ENCODE data around the gene TNFRSF9. TPM values are rescaled to one million over a fixed set of nuclear protein-coding genes. Genes with fewer than 3 reads are reported as not detected.

The TNFRSF9 gene
- total RNA-seq, 1 experiment from 2014 or later: 0.23 TPM

DNA sequence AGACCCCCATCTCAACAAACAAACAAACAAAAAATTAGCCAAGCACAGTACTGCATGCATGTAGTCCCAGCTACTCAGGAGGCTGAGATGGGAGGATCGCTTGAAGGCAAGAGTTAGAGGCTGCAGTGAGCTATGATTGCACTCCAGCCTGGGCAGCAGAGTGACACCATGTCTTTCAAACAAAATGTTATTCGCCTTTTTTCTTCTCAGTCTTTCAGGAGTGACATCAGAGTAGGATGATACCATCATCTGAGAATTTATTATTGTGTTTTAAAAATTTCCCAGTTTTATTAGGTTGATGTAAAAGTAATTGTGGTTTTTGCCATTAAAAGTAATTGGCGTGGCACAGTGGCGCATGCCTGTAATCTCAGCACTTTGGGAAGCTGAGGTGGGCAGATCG lies 31.6 kb upstream of the TNFRSF9 start:
- no peak overlapping the region for H3K4me3 ChIP-seq (ENCODE audit: low read depth in 2 of 2, low read length in 2 of 2)
- intact Hi-C loops (cut with micrococcal nuclease; ENCODE audit: unreplicated experiment): no loop called here
- TF ChIP-seq CTCF (IDR thresholded peaks at IDR 0.05) (no peak), REST (IDR thresholded peaks at IDR 0.05; ENCODE audit: insufficient read depth in 1 of 2, low read depth in 2 of 2, low read length in 1 of 2) (no peak), POLR2AphosphoS5 (IDR thresholded peaks at IDR 0.05; ENCODE audit: low read depth, low read length) (no peak), TCF7L2 (IDR thresholded peaks at IDR 0.05; ENCODE audit: low read depth, low read length) (no peak), SIN3A (IDR thresholded peaks at IDR 0.05; ENCODE audit: borderline replicate concordance, insufficient read depth, low read depth, low read length) (no peak)
- no TSS peak for BruUV-seq (replicated peaks)
- CTCF ChIA-PET: interaction anchor here (0.6 kb wide), 1 partner anchor 232 kb away, joined by 6 read pairs; no protein-coding TSS in a partner anchor
- DNase-seq (ENCODE audit: low read depth, low spot score) (no peak), ATAC-seq (no peak)
- H3K27me3 ChIP-seq (ENCODE audit: control insufficient read depth, insufficient read depth, low read length): no peaks in the 10 kb centered on the region
- no peak overlapping the region for H3K27ac ChIP-seq (ENCODE audit: low read length)
- H3K9me3 ChIP-seq (ENCODE audit: control insufficient read depth, insufficient read depth, low read depth, low read length): no peaks in the 10 kb centered on the region
- in situ Hi-C loops (cut with HindIII; ENCODE audit: low pct_unique_long_range_greater_than_20kb, low sequenced_read_pairs): no loop called here
- peaks cover 23% of the 10 kb centered on the region for H3K36me3 ChIP-seq (ENCODE audit: control insufficient read depth, insufficient read depth, low read length)
- no peaks in the 10 kb centered on the region; the same call in 1 of the 2 replicates for H3K4me1 ChIP-seq (ENCODE audit: control insufficient read depth, insufficient read depth, low read length)
- POLR2A ChIA-PET: no interaction called here

DNA sequence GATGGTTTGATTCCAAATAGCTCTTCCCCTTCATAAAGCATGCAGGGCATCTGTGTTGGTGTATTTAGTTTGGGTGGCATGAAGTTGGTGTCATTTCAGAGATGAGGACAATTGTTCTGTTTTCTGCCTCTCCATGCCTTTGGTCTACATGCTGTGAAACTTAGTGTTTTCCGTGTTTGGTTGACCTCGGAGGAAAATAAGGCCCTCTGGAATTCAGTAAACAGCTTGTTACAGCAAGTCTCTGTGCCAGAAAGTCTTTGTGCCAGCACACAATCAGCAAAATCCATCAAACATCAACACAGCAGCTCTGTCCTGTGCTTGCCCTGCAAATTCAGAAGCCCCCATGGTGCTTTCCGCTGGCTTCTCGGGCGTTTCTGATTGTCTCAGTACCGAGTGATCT lies 30.4 kb upstream of the TNFRSF9 start:
- H3K36me3 ChIP-seq (ENCODE audit: control insufficient read depth, insufficient read depth, low read length): peaks cover 25% of the 10 kb centered on the region

More for the DNA sequence above, 30.4 kb upstream of the TNFRSF9 start:
- no peaks in the 10 kb centered on the region for H3K27me3 ChIP-seq (ENCODE audit: control insufficient read depth, insufficient read depth, low read length)
- ATAC-seq: no peak
- intact Hi-C loops (cut with micrococcal nuclease; ENCODE audit: unreplicated experiment): no loop called here
- in situ Hi-C loops (cut with HindIII; ENCODE audit: low pct_unique_long_range_greater_than_20kb, low sequenced_read_pairs): no loop called here
- TSS peak; percentile 22 for BruUV-seq (replicated peaks)
- POLR2A ChIA-PET: no interaction called here
- no peaks in the 10 kb centered on the region for H3K9me3 ChIP-seq (ENCODE audit: control insufficient read depth, insufficient read depth, low read depth, low read length)
- no peak for DNase-seq (ENCODE audit: low read depth, low spot score)
- CTCF ChIA-PET: no interaction called here
- TF ChIP-seq REST (IDR thresholded peaks at IDR 0.05; ENCODE audit: insufficient read depth in 1 of 2, low read depth in 2 of 2, low read length in 1 of 2): no peak
- TF ChIP-seq CTCF (IDR thresholded peaks at IDR 0.05): no peak
- no peak for TF ChIP-seq POLR2AphosphoS5 (IDR thresholded peaks at IDR 0.05; ENCODE audit: low read depth, low read length)
- TF ChIP-seq SIN3A (IDR thresholded peaks at IDR 0.05; ENCODE audit: borderline replicate concordance, insufficient read depth, low read depth, low read length): no peak
- no peak for TF ChIP-seq TCF7L2 (IDR thresholded peaks at IDR 0.05; ENCODE audit: low read depth, low read length)
- 0 out of 2 replicates have a peak, but pooled peaks cover 2% of the 10 kb centered on the region for H3K4me1 ChIP-seq (ENCODE audit: control insufficient read depth, insufficient read depth, low read length)
- no peak overlapping the region for H3K27ac ChIP-seq (ENCODE audit: low read length)
- H3K4me3 ChIP-seq (ENCODE audit: low read depth in 2 of 2, low read length in 2 of 2): no peak overlapping the region

All from Panc1 (cell line).